HG03575 (cell line): Measurements from ENCODE around the gene IQCN.

Experiments used
- ATAC-seq: cut with Tn5 transposase; IDR thresholded peaks from one replicate; pipeline ENCODE4 v1.9.1; 2021; ENCODE audit not compliant: unreplicated experiment, insufficient number of reproducible peaks, low FRiP score; ENCODE audit errors: extremely low read depth

IQCN gene

DNA sequence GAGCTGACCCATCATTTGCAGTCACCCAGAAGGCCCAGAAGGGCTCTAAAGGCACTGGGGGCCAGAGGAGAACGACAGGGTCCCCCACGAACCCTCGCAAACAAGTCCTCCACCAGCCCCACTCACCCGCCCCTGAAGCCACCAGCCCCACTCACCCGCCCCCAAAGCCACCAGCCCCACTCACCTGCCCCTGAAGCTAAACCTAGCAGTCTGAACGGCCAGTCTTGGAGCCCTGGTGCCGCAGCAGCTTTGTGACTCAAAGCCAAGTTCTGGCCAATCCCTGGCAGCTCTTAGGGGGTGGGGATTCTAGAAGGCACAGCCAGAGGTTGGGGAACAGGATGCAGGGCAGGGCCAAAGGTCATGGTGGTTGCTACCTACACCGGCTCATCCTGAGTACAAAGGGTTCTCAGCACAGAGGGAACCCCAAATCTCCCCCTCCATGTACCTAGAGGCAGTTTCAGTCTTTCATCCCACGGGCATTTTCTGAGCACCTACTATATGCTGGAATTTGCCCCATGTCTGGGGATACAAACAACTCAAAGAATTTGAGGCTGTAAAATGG is at the start of gene IQCN:
Gene IQCN, minus strand, starts transcription at position 234 of the 562 bp plus-strand sequence. CDS start 4,974 bp downstream, outside the sequence.
- ATAC-seq, result no peak

GRCh38 chr19:18322759-18323460 is 48.7 kb upstream of the IQCN start, which contains the start of gene LSM4:
Gene LSM4 (minus strand): TSS chr19:18323076. CDS start chr19:18323020, 56 bp downstream.
- peak; percentile 69 for ATAC-seq

- ATAC-seq, result no peak
Measured at GRCh38 chr19:18322318-18322758, 48.1 kb upstream of the IQCN start.

GRCh38 chr19:18321734-18322102 is 47.5 kb upstream of the IQCN start:
- no peak for ATAC-seq

- no peak for ATAC-seq
Measured at GRCh38 chr19:18320865-18321733, 46.8 kb upstream of the IQCN start.

DNA sequence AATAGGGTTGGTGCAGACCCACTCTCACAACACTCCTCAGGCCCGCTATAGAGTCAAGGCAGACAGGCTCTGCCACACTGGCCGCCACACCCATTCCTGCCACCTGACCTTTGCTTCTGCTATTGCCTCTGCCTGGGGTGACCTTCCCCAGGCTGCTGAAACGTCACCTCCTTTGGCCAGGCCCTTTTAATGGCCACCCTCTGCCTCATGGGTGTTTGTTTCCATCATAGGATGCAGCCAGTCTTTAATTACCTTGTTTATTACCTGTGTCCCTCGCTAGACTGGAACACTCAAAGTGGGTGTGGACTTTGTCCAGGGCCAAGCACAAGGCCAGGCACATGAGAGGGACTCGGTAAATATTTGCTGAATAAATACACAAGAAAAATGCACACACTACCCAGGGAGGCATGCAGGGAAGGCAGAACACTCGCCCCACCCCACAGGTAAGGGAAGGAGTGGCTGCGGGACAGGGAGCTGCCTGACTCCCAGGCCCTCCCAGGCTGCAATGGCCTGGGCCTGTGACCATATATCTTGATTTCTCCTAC is 45.4 kb upstream of the IQCN start:
- no peak for ATAC-seq

- ATAC-seq, result no peak
Measured at GRCh38 chr19:18317961-18318800, 43.9 kb upstream of the IQCN start.

DNA sequence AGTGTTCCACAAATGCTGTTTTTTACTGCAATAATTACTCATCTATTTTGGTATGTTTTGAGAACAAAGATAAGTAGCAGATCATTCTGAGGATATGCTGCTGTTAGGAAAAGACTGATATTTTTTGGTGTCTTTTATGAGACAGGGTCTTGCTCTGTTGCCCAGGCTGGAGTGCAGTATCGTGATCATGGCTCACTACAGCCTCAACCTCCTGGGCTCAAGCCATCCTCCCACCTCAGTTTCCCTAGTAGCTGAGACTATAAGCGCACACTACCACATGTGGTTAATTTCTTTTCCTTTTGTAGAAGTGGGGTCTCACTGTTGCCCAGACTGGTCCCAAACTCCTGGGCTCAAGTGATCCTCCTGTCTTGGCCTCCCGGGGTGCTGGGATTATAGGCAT is 39.1 kb upstream of the IQCN start:
- no peak for ATAC-seq

DNA sequence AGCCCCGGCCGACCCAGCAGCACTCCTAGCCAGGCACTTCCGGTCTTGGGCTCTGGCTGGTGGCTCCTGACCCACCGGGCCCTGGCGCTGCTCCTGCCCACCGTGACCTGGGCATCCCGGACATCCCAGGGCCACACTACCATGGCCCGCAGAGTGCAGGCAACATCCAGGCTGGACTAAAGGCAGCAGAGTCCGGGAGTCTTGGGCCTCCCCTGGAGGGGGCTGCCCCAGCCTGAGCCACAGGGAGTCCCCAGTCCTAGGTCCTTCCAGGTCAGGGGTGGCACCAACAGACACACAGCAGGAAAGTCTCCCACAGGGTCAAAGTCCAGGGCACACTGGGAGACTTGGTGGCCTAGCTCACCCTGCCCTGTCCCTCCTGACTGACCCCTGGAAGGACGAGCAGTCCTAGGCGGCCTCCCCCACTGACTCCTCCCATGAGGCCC is 37.9 kb upstream of the IQCN start:
- no peak for ATAC-seq

- no peak for ATAC-seq
Measured at GRCh38 chr19:18311502-18312091, 37.3 kb upstream of the IQCN start.

DNA sequence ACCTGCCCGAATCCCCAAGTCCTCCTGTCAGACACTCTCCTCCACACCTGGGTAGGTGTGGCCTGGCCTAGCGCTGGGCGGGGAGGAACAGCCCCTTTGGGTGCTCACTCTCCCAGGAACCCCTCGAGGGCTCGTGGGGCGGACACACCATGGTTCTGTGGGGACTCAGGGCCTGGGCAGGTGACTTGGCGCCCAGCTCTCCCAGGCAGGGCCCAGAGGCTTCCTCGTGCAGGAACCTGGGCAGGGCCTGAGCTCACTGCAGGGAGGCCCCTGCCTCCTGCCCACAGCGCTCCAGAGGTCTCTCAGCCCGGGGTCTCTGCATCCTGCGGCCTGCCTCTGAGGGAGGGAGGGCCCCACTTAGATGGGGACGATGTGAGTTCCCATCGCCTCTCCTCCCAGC is 36.7 kb upstream of the IQCN start:
- no peak for ATAC-seq

DNA sequence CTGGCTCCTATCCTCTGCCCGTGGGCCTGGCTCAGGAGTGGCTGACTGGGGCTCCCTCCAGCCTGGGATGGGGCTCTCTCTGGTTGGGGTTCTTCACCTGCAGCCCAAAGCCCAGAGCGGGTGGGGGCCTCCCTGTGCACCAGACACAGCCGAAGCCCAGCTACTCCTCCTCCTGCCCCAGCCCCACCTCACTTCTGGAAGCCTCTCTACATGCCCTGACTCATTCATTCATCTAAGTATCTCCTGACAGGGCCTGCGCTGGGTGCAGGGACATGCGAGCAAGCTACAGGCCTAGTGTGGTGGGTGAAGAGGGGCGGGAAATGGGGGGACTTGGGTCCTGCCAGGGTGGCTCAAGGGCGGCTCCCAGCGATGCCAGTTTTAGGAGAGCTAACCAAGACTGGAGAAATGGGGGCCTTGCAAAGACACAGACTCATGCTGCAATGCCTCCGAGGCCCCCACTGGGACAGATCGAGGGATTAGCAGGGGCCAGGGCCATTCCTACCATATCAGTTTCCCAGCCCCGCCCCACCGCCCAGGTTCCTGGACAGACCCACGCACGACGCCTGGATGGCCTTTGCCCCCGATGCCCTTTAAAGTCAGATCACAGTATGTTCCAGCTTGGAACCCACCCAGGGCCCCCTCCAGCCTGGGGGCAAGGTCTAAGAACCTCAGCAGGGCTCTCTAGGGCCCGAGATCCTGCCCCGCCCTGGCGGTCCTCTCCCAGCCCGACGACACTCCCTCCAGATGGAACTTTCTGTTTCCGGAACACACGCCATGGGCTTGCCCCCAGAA is 36.1 kb upstream of the IQCN start:
- no peak for ATAC-seq

DNA sequence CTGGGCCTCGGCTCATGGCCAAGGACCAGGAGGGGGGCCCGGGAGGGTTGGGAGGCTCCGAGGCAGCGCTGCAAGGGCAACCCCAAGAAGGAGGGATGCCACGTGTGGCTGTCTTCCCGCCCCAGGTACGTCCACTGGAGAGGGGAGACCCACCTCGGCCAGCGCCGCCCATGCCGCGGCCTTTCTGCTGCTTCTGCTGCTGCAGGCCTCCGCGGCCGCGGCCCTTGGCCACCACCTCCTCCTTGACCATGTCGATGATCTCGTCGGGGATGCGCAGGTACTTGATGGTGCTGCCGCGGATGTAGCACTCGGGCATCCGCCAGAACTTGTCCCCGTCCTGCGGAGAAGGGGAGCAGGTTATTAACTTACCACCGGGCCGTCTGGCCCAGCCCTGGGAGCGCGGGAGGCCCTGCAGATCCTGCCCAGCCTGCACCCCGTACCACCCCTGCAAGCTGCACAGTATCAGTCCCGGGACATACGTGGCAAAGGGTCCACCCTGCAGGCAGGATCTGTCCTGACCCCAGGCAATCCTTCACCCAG is 35.3 kb upstream of the IQCN start:
- no peak for ATAC-seq

GRCh38 chr19:18308948-18309325 is 34.7 kb upstream of the IQCN start:
- ATAC-seq, result no peak

GRCh38 chr19:18308051-18308947 is 34.0 kb upstream of the IQCN start:
- no peak for ATAC-seq

- ATAC-seq, result no peak
Measured at GRCh38 chr19:18307271-18307681, 33.0 kb upstream of the IQCN start.
